Esophagus squamous epithelium (tissue), 5 donors: Measurements from ENCODE around the gene STAG3. TPM values are rescaled to one million over a fixed set of nuclear protein-coding genes. Genes with fewer than 3 reads are reported as not detected.
A peak's percentile ranks its signal among the peaks of the same experiment; 100 is the strongest.
"Not testable (repeated sequence)": the region's sequence is repeated elsewhere in the genome, so short reads cannot be mapped to it uniquely, and the experiment has no call there.

Experiments
- DNase-seq: peaks from one replicate; lab custom pipeline; 2025; lab: John Stamatoyannopoulos, UW
- H3K27ac ChIP-seq, 4 donors: fragments of 200-600 bp; sonication (generic); one replicate each; pipeline ENCODE4 v1.5.1; 2016 to 2019; ENCODE audit warnings: mild to moderate bottlenecking in 1 of 4
- H3K27me3 ChIP-seq, 4 donors: fragments of 200-600 bp; sonication (generic); 1 replicate in 3 of 4; 2 replicates in 1 of 4; pipeline versions ENCODE4 v1.5.1 to v1.6.0; 2017 to 2021; ENCODE audit warnings: antibody characterized with exemption in 1 of 4
- H3K36me3 ChIP-seq, 3 donors: fragments of 200-600 bp; sonication (generic); one replicate each; pipeline ENCODE4 v1.5.1; 2016 to 2019
- H3K4me1 ChIP-seq, 3 donors: fragments of 200-600 bp; sonication (generic); one replicate each; pipeline ENCODE4 v1.5.1; 2017 to 2019
- H3K4me3 ChIP-seq, 4 donors: fragments of 200-600 bp; sonication (generic); 1 replicate in 3 of 4; 2 replicates in 1 of 4; pipeline ENCODE4 v1.5.1; 2016 to 2019; ENCODE audit warnings: mild to moderate bottlenecking in 2 of 4, moderate library complexity in 1 of 4
- H3K9me3 ChIP-seq, 3 donors: fragments of 200-600 bp; sonication (generic); one replicate each; pipeline ENCODE4 v1.5.1; 2016 to 2019
- POLR2A ChIP-seq, 4 donors: fragments of 450-650 bp; IDR thresholded peaks; one replicate each; pipeline ENCODE4 v1.6.1; 2017; ENCODE audit warnings: antibody characterized with exemption in 4 of 4, mild to moderate bottlenecking in 4 of 4, moderate library complexity in 3 of 4
- WGBS, 2 donors: methylation state at CpG; one replicate each; pipeline ENCODE4 v1.1.5; 2018; 5-methylcytosine and 5-hydroxymethylcytosine counted together
- intact Hi-C: fragments of 100-400 bp; cut with DNase I; formaldehyde crosslinking; loops from one replicate; pipeline ENCODE4 v1.15.0; 2022
- total RNA-seq, 4 donors: library from RNA; depleted of rRNA; stranded (reverse); fragments of >200 nt; gene quantifications; one replicate each; pipeline ENCODE4 v1.1.0, GENCODE V29; 2016
- TF ChIP-seq, protein P1 (sequence below), 6 experiments: fragments of 450-650 bp in 4 of 6; fragments of 200-600 bp in 2 of 6; sonication (generic) in 2 of 6; IDR thresholded peaks; one replicate each; pipeline ENCODE4 v1.5.1; 2016 to 2019; ENCODE audit warnings: antibody characterized with exemption in 6 of 6, mild to moderate bottlenecking in 4 of 6, moderate library complexity in 4 of 6
- donor health status: DM: yes; HTN: yes; CAD: no.

STAG3 gene
- total RNA-seq, 4 donors from 2014 or later, result 0.40 to 0.95 TPM; not detected in 2

DNA sequence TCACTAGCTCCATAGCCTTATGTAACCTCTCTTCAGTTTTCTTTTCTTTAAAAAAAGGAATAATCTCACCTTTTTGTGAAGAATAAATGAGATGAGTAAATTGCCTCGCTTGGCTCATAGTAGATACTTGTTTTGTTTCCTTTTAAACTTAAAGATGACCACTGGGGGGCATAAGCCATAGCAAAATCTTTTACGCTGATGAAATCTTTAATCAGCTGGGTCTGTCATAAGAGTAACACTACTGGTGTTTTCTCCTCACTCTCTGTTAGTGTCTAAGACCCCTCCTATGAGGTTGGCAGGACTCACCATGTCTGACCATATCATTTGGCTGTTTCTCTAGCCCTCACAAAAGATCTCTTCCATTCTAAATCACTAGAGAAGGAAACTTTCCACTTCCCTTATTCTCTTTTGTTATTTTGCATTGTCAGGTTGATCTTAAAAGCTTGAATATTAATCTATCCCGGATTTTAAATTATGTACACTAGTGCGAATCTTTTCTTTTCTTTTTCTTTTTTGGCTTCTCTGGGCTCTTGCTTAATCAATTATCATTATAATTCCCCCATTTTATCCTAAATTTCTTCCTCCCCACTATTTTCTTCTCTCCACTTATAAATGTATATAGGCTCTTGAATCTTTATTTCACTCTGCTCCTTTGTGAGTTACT, 12.5 kb downstream of the STAG3 start:
- Histone ChIP-seq H3K36me3 (no peaks in the 10 kb centered on the region), H3K9me3 (no peaks in the 10 kb centered on the region), H3K4me1 (peaks cover 0 to 13% (median 0%) of the 10 kb centered on the region in 3 donors), H3K4me3 (no peak overlapping the region), H3K27me3 (no peaks in the 10 kb centered on the region), H3K27ac (no peak overlapping the region)
- TF ChIP-seq, protein P1, sequence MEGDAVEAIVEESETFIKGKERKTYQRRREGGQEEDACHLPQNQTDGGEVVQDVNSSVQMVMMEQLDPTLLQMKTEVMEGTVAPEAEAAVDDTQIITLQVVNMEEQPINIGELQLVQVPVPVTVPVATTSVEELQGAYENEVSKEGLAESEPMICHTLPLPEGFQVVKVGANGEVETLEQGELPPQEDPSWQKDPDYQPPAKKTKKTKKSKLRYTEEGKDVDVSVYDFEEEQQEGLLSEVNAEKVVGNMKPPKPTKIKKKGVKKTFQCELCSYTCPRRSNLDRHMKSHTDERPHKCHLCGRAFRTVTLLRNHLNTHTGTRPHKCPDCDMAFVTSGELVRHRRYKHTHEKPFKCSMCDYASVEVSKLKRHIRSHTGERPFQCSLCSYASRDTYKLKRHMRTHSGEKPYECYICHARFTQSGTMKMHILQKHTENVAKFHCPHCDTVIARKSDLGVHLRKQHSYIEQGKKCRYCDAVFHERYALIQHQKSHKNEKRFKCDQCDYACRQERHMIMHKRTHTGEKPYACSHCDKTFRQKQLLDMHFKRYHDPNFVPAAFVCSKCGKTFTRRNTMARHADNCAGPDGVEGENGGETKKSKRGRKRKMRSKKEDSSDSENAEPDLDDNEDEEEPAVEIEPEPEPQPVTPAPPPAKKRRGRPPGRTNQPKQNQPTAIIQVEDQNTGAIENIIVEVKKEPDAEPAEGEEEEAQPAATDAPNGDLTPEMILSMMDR (IDR thresholded peaks at IDR 0.05), result peak in 2 of 6 experiments; percentile 20 to 27
- no peak for TF ChIP-seq POLR2A (IDR thresholded peaks at IDR 0.05)
- DNase-seq, result no peak
- intact Hi-C loops, result no loop called here
- 55 to 62% methylated on average over 4 of the region's 4 CpGs for WGBS, 2 donors

DNA sequence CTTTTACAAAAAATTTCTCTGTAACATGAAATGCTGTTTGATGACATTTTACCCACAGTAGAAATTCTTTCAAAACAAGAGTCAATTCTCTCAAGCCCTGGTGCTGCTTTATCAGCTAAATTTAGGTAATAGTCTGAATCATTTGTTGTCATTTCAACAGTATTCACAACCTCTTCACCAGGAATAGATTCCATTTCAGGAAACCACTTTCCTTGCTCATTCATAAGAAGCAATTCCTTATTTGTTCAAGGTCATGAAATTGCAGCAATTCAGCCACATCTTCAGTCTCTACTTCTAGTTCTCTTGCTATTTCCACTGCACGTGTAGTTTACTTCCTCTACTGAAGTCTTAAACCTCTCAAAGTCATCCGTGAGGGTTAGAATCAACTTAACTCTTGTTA, 14.1 kb downstream of the STAG3 start:
- no peaks in the 10 kb centered on the region for H3K27me3 ChIP-seq
- H3K9me3 ChIP-seq, result no peaks in the 10 kb centered on the region
- H3K4me1 ChIP-seq, result no peaks in the 10 kb centered on the region
- H3K27ac ChIP-seq, result no peak overlapping the region
- no peak overlapping the region for H3K4me3 ChIP-seq
- 49 to 68% methylated on average over 2 of the region's 2 CpGs for WGBS, 2 donors
- H3K36me3 ChIP-seq, result no peaks in the 10 kb centered on the region
- no peak for DNase-seq
- TF ChIP-seq, protein P1 (IDR thresholded peaks at IDR 0.05), result no peak
- TF ChIP-seq POLR2A (IDR thresholded peaks at IDR 0.05), result no peak
- intact Hi-C loops, result no loop called here

- DNase-seq, H3K27ac ChIP-seq, intact Hi-C loops, H3K9me3 ChIP-seq, H3K27me3 ChIP-seq, H3K4me3 ChIP-seq, H3K4me1 ChIP-seq, H3K36me3 ChIP-seq: not testable (repeated sequence)
- 88 to 95% methylated on average over 6 of the region's 6 CpGs for WGBS, 2 donors
These were observed 14.7 kb downstream of the STAG3 start for GRCh38 chr7:100192281-100192862.

GRCh38 chr7:100192969-100193368, 15.3 kb downstream of the STAG3 start:
- Histone ChIP-seq H3K9me3 (no peaks in the 10 kb centered on the region), H3K4me1 (no peaks in the 10 kb centered on the region), H3K36me3 (no peaks in the 10 kb centered on the region), H3K27me3 (no peaks in the 10 kb centered on the region), H3K27ac (no peak overlapping the region), H3K4me3 (no peak overlapping the region)
- no peak for DNase-seq
- intact Hi-C loops, result no loop called here
- WGBS, 2 donors, result 70 to 96% methylated on average over 3 of the region's 3 CpGs
- TF ChIP-seq, protein P1 (IDR thresholded peaks at IDR 0.05), result no peak
- no peak for TF ChIP-seq POLR2A (IDR thresholded peaks at IDR 0.05)

- Histone ChIP-seq H3K9me3 (no peaks in the 10 kb centered on the region), H3K27me3 (peaks cover 0 to 10% (median 0%) of the 10 kb centered on the region in 4 donors), H3K36me3 (no peaks in the 10 kb centered on the region), H3K4me1 (no peaks in the 10 kb centered on the region), H3K4me3 (no peak overlapping the region), H3K27ac (no peak overlapping the region)
- intact Hi-C loops, result no loop called here
- whole genome bisulfite sequencing, 2 donors, result 77 to 78% methylated on average over 2 of the region's 2 CpGs
- DNase-seq, result no peak
- no peak for TF ChIP-seq POLR2A (IDR thresholded peaks at IDR 0.05)
- TF ChIP-seq, protein P1 (IDR thresholded peaks at IDR 0.05), result no peak
These were observed 17.5 kb downstream of the STAG3 start for GRCh38 chr7:100195222-100195621.

DNA sequence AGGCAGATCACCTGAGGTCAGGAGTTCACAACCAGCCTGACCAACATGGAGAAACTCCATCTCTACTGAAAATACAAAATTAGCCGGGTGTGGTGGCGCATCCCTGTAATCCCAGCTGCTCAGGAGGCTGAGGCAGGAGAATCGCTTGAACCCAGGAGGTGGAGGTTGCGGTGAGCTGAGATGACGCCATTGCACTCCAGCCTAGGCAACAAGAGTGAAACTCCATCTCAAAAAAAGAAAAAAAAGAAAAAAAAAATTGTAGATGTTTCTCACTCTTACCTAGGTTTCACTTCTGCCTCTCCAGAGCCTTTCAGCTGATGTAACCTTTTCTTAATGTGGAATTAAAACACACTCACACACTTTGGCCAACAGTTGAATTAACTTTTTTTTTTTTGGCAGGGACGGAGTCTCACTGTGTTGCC, 18.2 kb downstream of the STAG3 start:
- DNase-seq, intact Hi-C loops: not testable (repeated sequence)

More for the DNA sequence above, 18.2 kb downstream of the STAG3 start:
- H3K9me3 ChIP-seq, H3K4me3 ChIP-seq, H3K36me3 ChIP-seq, H3K27ac ChIP-seq, H3K4me1 ChIP-seq: not testable (repeated sequence)
- H3K27me3 ChIP-seq, result peaks cover 0 to 17% (median 0%) of the 10 kb centered on the region in 4 donors
- WGBS, 2 donors, result 90 to 94% methylated on average over 6 of the region's 6 CpGs
